Measurements from ENCODE around the gene MAP3K5.

- no peak for TF ChIP-seq CTCF (IDR thresholded peaks at IDR 0.05)
- TF ChIP-seq POLR2A (IDR thresholded peaks at IDR 0.05): peak; percentile 16
- TF ChIP-seq EP300 (IDR thresholded peaks at IDR 0.05): no peak
Measured at GRCh38 chr6:136586295-136586694, 206.0 kb downstream of the MAP3K5 start.
